Psoas muscle (tissue), 8 donors: Measurements from ENCODE around the gene MYO3B. TPM values are rescaled to one million over a fixed set of nuclear protein-coding genes. Genes with fewer than 3 reads are reported as not detected.

Experiments
- ATAC-seq, 4 donors: fragments of 200-7000 bp; cut with Tn5 transposase; one replicate each; pipeline ENCODE4 v1.9.1; 2020; ENCODE audit warnings: moderate library complexity in 3 of 4, mild to moderate bottlenecking in 2 of 4
- DNase-seq, 2 donors: peaks; one replicate each; pipeline ENCODE4 v3.0.0-alpha.2; 2020
- H3K27ac ChIP-seq: fragments of 200-600 bp; one replicate; pipeline ENCODE4 v1.8.0; 2022
- H3K27me3 ChIP-seq, 3 donors: fragments of 200-600 bp in 1 of 3; one replicate each; pipeline versions ENCODE4 v1.6.1 to v1.8.0; 2013 to 2022; ENCODE audit warnings: low read length in 2 of 3, mild to moderate bottlenecking in 2 of 3, moderate library complexity in 1 of 3; ENCODE audit not compliant: insufficient read depth in 3 of 3
- H3K36me3 ChIP-seq, 2 donors: fragments of 200-600 bp in 1 of 2; one replicate each; pipeline versions ENCODE4 v1.6.1 to v1.8.0; 2013 to 2022; ENCODE audit warnings: low read depth in 1 of 2, mild to moderate bottlenecking in 1 of 2, moderate library complexity in 1 of 2; ENCODE audit not compliant: insufficient read depth in 1 of 2
- H3K4me1 ChIP-seq: fragments of 200-600 bp; one replicate; pipeline ENCODE4 v1.8.0; 2022
- H3K4me3 ChIP-seq: fragments of 200-600 bp; one replicate; pipeline ENCODE4 v1.8.0; 2022; ENCODE audit warnings: mild to moderate bottlenecking
- H3K9me3 ChIP-seq: fragments of 200-600 bp; one replicate; pipeline ENCODE4 v1.8.0; 2022
- WGBS, 3 donors: extraction: QIAGEN DNeasy Blood & Tissue Kit; methylation state at CpG; one replicate each; pipeline versions ENCODE4 v1.1.6 to v1.1.7; 2013; 5-methylcytosine and 5-hydroxymethylcytosine counted together
- intact Hi-C, 2 donors: fragments of 100-400 bp; cut with DNase I; formaldehyde crosslinking; loops; one replicate each; pipeline versions ENCODE4 v1.11.0 to v1.14.2; 2022
- polyA plus RNA-seq, 3 donors: library from polyadenylated mRNA; stranded (reverse); fragments of 200-250 nt; gene quantifications; one replicate each; pipeline ENCODE4 v1.2.3, GENCODE V29; 2013
- total RNA-seq, 4 donors: library from RNA; stranded (reverse); fragmentation: NEBNext Ultra II Directional in 2 of 4; extraction: Animal tissue kit (Norgen Biotek cat#: 25700) in 2 of 4; gene quantifications; one replicate each; pipeline versions ENCODE4 v1.2.1 to v1.2.4, GENCODE V29; 2021 to 2023
- TF ChIP-seq, protein P1 (sequence below): fragments of 200-600 bp; IDR thresholded peaks from one replicate; pipeline ENCODE4 v1.8.0; 2022; ENCODE audit warnings: antibody characterized with exemption
- donor health status: healthy with polysubstance abuse.
- donor health status: DM: no; HTN: no; CAD: no; lungs with moderate emphysema.
- donor health status: Bipolar disorder and iron deficiency.
- donor health status: healthy.
- donor health status: DM: yes; HTN: yes; CAD: no.
- donor health status: DM: no; HTN: no; CAD: no.
- donor health status: DM: no; HTN: no; CAD: no.
- donor health status: DM: yes; HTN: yes; CAD: no.

MYO3B gene
- total and polyA plus RNA-seq, 7 donors = 0.04 to 0.32 TPM; not detected in 5

DNA sequence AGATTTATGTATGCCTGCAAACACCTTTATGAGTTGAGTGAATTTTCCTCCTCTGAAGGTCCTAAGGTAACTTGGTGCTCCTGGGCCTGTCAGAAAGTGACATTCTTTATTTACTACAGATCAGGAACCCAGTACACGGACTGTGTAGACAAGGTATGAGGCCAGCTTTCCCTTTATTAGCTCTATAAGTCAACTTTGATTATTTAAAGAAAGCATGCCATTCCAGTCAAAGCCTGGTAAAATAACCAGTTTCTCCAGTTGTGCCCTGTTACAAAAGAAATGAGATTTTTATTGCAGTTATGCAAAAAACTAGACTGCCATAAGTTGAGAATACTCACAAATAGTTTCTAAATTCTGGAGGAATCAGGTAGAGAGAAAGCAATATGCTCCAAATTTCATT, 271.1 kb downstream of the MYO3B start:
- H3K27me3 ChIP-seq = peaks cover 0 to 2% (median 0%) of the 10 kb centered on the region in 3 donors
- no peak overlapping the region for H3K27ac ChIP-seq
- DNase-seq = no peak
- no peak for ATAC-seq
- intact Hi-C loops = no loop called here
- H3K4me1 ChIP-seq = no peaks in the 10 kb centered on the region
- no peaks in the 10 kb centered on the region for H3K36me3 ChIP-seq
- 88 to 92% (median 90%) methylated on average over 1 of the region's 1 CpG for WGBS, 3 donors
- TF ChIP-seq, protein P1, sequence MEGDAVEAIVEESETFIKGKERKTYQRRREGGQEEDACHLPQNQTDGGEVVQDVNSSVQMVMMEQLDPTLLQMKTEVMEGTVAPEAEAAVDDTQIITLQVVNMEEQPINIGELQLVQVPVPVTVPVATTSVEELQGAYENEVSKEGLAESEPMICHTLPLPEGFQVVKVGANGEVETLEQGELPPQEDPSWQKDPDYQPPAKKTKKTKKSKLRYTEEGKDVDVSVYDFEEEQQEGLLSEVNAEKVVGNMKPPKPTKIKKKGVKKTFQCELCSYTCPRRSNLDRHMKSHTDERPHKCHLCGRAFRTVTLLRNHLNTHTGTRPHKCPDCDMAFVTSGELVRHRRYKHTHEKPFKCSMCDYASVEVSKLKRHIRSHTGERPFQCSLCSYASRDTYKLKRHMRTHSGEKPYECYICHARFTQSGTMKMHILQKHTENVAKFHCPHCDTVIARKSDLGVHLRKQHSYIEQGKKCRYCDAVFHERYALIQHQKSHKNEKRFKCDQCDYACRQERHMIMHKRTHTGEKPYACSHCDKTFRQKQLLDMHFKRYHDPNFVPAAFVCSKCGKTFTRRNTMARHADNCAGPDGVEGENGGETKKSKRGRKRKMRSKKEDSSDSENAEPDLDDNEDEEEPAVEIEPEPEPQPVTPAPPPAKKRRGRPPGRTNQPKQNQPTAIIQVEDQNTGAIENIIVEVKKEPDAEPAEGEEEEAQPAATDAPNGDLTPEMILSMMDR = no peak
- no peak overlapping the region for H3K4me3 ChIP-seq
- H3K9me3 ChIP-seq = no peaks in the 10 kb centered on the region

DNA sequence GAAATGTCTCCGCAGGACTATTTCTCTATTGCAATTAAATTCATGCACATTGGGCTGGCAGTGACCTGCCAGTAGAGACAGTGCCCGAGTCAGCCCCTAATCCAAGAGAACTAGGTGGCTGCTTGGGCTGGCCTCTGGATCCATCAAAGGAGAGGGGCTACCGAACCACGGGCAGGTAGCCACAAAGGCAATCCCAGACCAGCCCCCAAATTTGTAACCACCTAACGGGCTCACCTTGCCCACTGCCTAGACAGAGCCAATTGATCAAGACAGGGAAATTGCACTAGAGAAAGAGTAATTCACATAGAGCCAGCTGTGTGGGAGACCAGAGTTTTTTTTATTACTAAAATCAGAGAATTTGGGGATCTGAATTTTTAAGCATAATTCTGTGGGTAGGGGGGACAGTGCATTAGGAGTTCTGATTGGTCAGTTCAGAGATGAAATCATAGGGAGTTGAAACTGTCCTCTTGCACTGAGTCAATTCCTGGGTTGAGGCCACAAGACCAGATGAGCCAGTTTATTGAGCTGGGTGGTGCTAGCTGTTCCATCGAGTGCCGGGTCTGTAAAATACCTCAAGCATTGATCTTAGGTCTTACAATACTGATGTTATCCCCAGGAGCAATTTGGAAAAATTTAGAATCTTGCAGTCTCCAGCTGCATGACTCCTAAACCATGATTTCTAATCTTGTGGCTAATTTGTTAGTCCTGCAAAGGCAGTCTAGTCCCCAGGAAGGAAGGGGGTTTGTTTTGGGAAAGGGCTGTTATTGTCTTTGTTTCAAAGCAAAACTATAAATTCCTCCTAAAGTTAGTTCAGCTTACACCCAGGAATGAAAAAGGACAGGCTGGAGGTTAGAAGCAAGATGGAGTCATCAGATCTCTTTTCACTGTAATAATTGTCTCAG, 276.8 kb downstream of the MYO3B start:
- no peak for DNase-seq
- Histone ChIP-seq H3K4me3 (no peak overlapping the region), H3K27me3 (peaks cover 0 to 2% (median 0%) of the 10 kb centered on the region in 3 donors), H3K27ac (no peak overlapping the region), H3K4me1 (no peaks in the 10 kb centered on the region), H3K9me3 (no peaks in the 10 kb centered on the region), H3K36me3 (no peaks in the 10 kb centered on the region)
- ATAC-seq = no peak
- intact Hi-C loops = no loop called here
- TF ChIP-seq, protein P1 = no peak
- WGBS, 3 donors = 73 to 81% (median 79%) methylated on average over 7 of the region's 7 CpGs

- intact Hi-C loops = no loop called here
- TF ChIP-seq, protein P1 = no peak
- no peaks in the 10 kb centered on the region for H3K9me3 ChIP-seq
- WGBS, 3 donors = 63 to 74% (median 64%) methylated on average over 5 of the region's 5 CpGs
- no peak for ATAC-seq
- H3K36me3 ChIP-seq = no peaks in the 10 kb centered on the region
- DNase-seq = no peak
- peaks cover 0 to 2% (median 0%) of the 10 kb centered on the region in 3 donors for H3K27me3 ChIP-seq
- H3K4me3 ChIP-seq = no peak overlapping the region
- no peak overlapping the region for H3K27ac ChIP-seq
- no peaks in the 10 kb centered on the region for H3K4me1 ChIP-seq
Measured at GRCh38 chr2:170455617-170456426, 277.9 kb downstream of the MYO3B start.

- Histone ChIP-seq H3K27ac (no peak overlapping the region), H3K4me3 (no peak overlapping the region), H3K9me3 (no peaks in the 10 kb centered on the region), H3K36me3 (no peaks in the 10 kb centered on the region), H3K27me3 (no peaks in the 10 kb centered on the region), H3K4me1 (no peaks in the 10 kb centered on the region)
- TF ChIP-seq, protein P1 = no peak
- ATAC-seq (no peak), DNase-seq (no peak)
- WGBS, 3 donors = 95 to 99% (median 98%) methylated on average over 3 of the region's 3 CpGs
- intact Hi-C loops = no loop called here
Measured at GRCh38 chr2:170456914-170457313, 279.0 kb downstream of the MYO3B start.
